ENCODE measurements around the gene PFDN6.

DNA sequence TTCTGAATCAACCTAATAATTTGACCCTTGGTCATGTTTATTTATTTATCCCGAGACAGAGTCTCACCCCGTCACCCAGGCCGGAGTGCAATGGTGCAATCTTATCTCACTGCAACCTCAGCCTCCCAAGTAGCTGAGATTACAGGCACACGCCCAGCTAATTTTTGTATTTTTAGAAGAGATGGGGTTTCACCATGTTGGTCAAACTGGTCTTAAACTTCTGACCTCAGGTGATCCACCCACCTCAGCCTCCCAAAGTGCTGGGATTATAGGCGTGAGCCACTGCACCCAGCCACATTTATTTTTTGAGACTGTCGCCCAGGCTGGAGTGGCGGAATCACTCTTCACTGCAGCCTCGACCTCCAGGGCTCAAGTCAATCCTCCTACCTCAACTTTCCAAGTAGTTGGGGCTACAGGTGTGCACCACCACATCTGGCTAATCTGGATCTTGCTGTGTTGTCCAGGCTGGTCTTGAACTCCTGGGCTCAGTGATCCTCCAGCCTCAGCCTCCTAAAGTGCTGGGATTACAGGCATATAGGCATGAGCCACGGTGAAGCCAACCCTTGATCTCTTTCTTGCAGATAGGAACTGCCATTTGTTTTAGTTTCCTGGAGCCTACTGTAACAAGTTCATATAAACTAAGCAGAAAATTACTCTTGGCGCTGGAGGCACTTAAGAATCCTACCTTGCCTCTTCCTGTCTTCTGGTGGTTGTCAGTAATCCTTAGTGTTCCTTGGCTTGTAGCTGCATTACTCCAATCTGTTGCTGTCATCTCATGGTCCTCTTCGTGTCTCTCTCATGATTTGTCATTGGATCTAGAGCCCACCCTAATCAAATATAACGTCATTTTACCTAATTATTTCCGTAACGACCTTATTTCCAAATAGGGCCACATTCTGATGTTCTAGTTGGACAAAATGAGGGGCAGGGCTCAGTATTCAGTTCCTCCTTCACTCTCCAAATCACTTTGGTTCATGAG lies 15.2 kb upstream of the PFDN6 start:
- TF ChIP-seq, protein P1, sequence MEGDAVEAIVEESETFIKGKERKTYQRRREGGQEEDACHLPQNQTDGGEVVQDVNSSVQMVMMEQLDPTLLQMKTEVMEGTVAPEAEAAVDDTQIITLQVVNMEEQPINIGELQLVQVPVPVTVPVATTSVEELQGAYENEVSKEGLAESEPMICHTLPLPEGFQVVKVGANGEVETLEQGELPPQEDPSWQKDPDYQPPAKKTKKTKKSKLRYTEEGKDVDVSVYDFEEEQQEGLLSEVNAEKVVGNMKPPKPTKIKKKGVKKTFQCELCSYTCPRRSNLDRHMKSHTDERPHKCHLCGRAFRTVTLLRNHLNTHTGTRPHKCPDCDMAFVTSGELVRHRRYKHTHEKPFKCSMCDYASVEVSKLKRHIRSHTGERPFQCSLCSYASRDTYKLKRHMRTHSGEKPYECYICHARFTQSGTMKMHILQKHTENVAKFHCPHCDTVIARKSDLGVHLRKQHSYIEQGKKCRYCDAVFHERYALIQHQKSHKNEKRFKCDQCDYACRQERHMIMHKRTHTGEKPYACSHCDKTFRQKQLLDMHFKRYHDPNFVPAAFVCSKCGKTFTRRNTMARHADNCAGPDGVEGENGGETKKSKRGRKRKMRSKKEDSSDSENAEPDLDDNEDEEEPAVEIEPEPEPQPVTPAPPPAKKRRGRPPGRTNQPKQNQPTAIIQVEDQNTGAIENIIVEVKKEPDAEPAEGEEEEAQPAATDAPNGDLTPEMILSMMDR (IDR thresholded peaks at IDR 0.05; ENCODE audit: low read length) = no peak
- no peak for TF ChIP-seq EZH2phosphoT487 (IDR thresholded peaks at IDR 0.05; ENCODE audit: low read length)

Measured in MM.1S (cell line).